ELF-1 (cell line): ENCODE data around the gene BRD1.
"Not testable (repeated sequence)": the region's sequence is repeated elsewhere in the genome, so short reads cannot be mapped to it uniquely, and the experiment has no call there.

Experiments used
- DNase-seq: peaks from one replicate; pipeline ENCODE4 v3.0.0-alpha.2; 2016; ENCODE audit warnings: low read depth, low spot score

Gene BRD1

DNA sequence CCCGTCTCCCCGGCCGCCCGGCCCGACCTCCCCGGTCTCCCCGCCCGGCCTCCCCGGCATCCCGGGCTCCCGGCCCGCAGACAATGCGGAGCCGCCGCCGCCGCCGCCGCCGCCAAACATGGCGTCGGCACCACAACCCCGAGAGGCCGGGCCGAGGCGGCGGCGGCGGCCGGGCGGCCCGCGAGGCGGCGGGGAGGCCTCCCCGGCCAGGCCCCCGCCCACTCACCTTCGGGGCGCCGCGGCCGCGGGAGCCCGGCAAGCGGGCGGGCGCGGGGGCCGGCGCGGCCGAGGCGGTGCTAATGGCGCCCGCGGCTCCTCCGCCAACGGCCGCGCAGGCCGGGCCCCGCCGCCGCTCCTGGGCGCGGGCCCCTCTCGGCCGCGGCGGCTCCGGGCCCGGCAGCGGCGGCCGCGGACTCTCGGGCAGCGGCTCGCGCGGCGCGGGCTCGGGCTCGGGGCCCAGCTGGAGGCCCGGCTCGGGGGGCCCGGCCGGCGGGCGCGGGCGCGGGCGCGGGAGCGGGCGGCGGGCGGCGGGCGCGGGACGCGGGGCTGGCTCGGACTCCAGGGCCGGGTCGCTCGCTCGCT is 311 bp downstream of the BRD1 start:
- no peak for DNase-seq

DNA sequence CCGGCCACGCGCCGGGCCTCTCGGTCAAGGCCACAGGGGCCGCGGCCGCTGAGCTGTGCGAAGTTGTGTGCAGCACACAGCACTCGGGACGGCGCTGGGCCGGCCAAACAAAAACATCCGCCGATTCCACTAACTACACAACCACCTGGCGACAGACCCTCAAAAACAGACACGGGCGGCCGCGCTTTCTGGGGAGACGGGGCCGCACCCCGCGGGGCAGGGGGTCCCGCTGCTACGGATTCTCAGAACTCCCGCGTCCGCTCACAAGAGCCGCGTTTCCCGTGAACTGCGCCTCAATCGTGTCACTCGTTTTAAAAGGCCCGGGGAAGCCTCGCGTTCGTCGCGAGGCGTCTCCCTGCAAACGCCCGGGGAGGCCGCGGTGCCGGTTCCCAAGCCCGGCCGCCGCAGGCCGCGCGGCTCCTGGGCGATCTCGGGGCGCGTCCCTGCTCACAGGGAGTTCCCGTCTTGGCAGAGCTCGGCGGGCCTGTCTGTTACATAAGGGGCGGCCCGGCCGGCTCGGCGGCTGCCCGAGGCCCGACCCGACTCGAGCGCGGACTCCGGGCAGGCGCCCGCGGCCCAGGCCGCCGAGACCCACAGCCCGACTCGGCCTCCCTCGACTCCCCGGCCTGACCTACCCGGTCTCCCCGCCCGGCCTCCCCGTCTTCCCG is 936 bp downstream of the BRD1 start:
- DNase-seq, result no peak

DNA sequence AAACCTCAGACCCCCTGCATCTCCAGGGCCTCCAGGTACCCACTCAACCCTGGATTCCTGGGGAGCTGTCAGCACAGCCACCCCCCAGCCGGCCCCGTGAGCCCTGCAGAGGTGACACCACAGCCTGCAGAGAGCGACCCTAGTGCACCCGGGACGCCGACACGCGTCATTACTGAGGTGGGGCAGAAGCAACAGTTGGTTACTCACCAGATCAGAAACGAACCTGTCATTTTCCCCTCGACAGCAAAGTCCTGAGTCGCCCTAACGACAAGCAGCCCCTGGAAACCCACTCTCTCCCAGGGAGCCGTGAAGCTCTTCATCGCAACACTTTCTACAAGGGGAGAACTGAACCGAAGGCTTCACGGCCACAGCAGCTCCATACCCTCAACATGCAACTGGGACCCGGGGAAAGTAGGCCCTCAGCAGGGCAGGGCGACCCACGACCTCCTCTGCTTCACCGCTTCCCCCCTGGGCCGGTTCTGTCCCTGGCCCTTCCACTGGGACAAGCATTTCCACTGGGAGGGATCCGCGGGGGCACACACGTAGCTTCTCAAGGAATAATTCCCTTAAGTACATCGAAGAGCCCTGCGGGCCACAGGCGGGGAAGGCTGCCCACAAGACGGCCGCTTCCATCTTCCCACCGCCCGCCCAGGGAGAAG is 1.6 kb downstream of the BRD1 start:
- DNase-seq, result no peak

DNA sequence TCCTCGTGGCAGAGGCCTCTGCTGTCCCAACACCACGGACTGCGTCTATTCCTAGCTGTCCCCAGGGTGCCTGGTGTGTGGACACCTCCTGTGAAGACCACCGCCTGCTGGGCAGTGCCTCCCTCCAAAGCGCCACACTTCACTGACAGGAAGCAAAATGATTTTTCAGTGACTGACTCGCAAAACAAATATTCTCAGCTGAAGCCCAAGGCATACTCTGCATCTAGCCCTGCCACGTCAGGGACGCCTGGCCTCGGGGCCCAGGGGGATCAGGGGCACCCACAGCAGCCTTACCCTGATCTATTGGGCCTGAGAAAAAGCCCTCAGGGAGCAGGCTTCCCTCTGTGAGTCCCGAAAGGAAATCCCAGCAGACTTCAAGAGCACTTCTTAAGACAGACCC is 2.2 kb downstream of the BRD1 start:
- no peak for DNase-seq

DNA sequence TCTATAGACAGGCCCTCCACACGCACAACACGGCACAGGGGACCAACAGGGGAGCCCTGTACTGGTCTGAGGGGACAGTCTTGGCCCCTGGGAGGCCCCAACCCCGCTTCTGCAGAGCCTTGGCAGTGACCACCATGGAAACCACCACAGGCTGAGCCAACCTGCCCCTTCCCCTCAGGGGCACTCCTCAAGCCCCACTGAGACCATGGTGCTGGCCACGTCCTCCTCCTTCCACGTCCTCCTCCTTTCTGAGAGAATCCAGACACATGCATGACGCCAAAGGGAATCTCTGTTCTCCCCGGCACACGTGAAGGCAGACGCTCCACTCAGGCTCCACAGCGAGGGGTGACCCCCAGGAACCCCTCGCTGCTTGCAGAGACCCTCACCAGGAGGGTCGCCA is 2.7 kb downstream of the BRD1 start:
- no peak for DNase-seq

DNA sequence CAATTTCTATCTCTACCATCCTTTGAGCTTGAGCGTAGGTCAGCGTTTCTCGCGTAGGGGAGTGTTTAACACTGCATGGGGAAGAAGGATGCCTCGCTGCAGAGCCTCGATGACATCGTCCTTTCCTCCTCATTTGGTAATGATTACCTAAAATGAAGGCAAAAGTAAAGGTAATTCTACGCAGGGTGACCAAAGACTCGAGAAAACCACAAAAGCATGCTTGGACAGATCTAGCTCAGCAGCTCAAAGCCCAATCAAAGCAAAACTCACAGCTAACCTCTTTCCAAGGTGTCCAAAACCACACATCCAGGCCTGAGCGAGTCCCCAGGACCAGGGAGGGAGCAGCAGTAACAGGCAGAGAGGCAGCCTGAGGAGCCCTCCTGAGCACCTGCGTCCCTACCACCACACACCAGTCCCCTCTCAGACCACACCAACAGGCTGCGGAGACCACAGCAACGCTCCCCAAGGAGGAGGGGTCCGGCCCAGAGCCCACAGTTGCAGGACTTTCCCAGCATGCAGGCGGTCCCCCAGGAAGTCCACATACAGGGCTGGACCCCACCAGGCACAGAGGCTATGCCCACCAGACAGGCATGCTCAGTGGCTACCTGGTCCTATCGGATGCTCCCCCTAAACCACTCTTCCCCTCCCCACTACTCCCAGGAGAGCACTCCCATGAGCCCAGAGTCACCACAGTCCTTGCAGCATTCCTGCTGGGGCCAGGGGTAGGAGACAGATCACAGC is 3.3 kb downstream of the BRD1 start:
- no peak for DNase-seq

DNA sequence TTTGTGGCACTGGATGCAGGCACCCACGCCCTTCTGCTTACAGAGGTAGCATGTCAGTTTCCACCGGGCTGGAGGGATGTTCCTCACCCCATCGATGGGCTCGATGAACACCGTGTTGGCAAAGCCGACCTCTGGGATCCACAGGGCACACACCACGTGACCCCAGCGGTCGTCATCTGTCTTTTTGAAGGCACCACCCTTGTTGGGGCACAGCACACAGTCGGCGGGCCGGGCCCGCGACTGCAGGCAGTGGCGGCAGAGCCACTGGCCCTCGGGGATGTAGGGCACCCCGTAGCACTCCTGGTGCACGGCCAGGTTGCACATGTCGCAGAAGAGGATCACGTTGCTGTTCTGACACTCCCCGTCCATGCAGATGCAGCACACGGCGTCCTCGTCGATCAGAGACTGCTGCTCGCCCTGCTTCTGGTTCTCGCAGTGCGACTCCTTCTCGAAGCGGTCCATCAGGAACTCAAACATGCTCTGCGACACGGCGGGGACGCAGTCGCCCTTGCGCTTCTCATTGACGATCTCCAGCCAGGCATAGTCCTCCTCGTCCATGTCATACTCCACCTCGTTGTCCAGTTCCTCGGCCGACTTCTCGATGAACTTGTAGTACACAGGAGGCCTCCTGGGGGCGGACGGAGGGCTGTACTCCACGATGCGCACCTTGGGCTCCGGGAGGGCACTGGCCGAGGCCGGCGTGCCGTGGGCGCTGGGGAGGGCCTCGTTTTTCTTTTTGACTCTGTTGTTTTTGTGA is 4.2 kb downstream of the BRD1 start:
- DNase-seq, result no peak

DNA sequence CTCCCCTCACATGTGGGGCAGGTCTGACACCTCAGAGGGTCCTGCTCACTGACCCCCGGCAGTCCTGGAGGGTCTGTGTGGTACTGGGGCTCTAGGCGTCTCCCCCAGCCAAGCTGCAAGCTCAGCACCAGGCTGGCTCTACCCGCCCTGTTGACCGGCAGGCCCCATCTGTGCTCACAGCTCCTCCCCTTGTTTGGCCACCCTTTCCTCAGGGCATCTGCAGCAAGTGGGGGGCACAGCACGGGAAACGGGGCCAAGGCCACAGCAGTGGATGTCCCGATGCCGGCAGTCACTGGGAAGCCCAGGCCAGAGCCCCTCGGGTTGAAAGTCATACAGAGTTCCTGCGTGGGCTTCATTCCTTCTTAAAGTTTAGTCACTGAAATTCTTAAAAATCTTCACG is 5.9 kb downstream of the BRD1 start:
- DNase-seq, result not testable (repeated sequence)

DNA sequence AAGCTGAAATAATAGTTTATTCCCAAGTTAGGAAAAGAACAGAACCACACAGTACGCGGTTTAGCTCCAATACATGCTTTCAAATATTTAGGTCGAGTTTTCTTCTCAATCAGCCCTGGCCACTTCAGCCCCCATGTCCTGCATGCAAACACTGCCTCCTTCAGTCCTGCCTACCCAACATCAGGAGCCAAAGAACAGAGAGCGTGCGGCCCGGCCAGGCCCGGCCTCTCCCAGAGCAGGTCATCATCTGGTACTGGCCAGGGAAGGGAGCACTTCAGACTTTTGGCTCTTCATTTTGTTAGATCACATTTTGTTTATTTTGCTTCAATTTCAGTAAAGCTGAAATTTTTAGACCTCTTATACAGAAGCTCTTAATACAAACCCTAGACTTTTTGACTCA is 6.7 kb downstream of the BRD1 start:
- no peak for DNase-seq

DNA sequence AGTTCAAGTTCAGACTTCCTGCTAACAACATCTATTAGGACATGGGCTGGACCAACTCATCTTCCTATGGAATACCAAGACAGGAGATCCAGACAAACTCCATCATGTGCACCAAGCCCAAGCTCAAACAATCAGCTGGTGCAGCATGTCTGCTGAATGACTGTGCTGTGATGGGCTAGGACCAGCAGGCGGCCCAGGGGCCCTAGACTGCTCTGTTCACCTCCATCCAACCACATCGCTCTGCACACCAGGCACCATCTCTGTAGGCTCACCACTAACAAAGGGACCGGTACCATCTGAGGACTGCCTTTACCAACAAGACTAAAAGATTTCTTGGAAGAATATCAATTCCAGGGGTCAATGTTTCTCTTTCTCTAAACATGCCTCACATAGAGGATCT is 10.3 kb downstream of the BRD1 start:
- DNase-seq, result no peak

DNA sequence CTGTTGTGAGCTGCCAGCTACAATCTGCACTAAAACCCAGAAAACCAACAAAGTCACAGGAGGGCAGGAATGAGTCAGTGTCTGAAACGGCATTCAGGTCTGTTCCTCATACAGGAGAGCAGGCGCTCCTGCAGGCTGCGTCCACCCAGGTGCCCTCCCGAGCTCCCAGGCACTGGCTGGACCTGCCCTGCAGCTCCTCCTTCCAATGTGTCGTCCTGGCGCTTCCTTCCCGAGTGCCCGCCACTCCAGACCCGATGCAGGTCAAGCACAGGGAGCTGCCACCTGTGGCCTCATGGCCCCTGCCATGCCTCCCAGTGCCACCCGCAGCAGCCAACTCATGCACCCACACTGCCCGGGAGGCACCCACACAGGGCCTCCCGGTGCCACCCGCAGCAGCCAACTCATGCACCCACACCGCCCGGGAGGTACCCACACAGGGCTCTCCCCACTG is 12.0 kb downstream of the BRD1 start:
- DNase-seq, result no peak

DNA sequence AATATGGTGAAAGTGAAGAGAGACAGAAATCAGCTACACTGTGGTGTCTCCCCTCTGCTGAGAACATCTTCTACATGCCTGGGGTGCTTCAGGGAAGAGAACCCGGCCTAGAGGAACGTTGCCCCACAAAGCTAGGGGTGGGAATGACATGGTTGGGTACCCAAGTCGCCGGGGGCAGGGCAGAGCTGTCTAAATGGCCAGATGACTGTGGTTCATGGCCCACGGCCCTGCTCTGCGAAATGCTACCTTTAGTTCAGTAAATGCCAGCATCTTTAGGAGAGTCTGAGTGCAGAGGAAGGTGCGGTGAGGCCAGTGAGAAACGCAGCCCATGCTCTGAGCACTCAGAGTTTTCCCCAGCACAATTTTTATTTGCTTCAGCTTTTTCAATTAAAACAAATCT is 12.8 kb downstream of the BRD1 start:
- DNase-seq, result no peak

DNA sequence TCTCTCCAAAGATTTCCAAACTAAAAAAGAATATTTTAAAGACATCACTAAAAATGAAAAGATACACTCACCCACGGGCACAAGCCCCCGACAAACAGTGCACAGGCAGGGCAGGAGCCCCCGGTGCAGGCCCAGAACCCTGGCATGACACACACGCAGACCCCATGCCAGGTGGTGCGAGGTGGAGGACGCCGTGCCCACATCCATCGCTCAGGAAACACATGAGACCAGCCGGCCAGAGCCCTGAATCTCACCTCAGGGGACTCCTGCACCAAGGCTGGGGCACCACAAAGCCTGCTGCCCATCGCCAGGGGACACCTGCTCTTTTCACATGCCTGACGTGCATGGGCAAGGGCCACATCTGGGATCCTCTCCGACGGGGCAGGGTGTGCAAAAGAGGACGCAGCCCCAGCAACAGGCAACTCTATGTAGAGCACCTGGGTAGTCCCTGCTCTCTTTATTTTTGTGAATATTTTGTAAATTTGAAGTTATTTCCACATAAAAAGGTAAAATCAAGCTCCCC is 13.4 kb downstream of the BRD1 start:
- no peak for DNase-seq

DNA sequence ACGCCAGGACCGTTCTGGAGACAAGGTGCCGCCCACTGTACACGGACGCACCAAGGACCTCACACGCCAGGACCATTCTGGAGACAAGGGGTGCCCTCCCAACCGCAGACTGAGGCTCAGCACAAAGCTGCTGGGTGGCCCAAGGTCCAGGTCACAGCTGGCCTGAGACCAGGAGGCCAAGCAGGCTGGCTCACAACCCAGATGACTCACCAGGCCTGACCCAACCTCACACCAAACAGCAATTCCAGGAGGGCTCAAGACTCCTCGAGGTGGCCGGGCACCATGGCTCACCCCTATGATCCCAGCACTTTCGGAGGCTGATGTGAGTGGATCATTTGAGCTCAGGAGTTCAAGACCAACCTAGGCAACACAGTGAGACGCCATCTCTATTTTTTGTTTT is 14.8 kb downstream of the BRD1 start:
- no peak for DNase-seq

DNA sequence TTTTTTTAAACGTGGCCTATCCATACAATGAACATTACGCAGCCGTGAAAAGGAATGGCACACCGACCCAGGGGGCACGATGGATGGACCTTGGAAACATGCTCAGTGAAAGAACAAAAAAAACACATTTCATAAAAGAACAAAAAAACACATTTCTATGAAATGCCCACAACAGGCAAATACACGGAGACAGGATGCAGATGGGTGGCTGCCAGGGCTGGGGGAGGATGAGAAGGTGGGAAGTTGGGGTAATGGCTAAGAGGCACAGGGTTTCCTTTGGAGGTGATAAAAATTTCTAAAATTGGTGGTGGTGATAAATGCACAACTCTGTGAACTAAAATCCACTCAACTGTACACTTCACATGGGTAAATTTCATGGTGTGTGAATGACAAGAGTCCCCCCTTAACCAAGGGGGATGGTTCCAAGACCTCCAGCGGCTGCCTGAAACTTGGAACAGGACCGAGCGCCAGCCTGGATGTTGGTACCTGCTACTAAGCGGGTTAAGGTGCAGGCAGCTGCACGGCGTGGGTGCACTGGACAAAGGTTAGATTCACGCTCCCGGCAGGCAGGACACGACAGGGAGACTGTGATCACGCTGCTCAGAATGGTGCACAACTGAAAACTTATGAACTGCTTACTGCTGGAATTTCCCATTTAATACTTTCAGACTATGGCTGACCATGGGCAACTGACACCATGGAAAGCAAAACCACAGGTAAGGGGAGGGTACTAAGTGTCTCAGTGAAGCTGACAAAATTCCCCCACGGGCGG is 16.5 kb downstream of the BRD1 start:
- no peak for DNase-seq

DNA sequence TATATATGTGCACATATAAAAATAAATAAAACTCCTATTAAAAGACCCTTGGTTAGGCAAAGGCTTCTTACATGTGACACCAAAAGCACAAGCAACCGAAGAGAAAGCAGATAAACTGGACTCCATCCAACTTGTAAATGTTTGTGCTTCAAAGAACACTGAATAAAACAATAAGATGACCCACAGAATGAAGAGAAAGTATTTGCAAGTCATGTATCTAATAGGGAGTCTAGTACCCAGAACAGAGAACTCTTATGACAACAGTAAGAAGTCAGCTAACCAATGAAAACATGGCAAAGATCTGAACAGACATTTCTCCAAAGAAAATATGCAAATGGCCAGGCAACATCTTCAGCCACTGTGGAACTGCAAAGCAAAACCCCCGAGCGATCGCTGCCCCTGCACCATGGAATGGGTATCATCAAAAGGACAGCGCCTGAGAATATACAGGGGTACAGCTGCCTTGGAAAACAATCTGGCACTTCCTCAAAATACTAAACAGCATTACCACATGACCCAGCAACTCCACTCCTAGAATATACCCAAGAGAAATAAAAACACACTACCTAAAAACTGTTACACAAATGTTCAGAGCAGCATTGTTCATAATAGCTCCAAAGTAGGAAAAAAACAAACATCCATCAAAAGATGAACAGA is 17.2 kb downstream of the BRD1 start:
- no peak for DNase-seq

DNA sequence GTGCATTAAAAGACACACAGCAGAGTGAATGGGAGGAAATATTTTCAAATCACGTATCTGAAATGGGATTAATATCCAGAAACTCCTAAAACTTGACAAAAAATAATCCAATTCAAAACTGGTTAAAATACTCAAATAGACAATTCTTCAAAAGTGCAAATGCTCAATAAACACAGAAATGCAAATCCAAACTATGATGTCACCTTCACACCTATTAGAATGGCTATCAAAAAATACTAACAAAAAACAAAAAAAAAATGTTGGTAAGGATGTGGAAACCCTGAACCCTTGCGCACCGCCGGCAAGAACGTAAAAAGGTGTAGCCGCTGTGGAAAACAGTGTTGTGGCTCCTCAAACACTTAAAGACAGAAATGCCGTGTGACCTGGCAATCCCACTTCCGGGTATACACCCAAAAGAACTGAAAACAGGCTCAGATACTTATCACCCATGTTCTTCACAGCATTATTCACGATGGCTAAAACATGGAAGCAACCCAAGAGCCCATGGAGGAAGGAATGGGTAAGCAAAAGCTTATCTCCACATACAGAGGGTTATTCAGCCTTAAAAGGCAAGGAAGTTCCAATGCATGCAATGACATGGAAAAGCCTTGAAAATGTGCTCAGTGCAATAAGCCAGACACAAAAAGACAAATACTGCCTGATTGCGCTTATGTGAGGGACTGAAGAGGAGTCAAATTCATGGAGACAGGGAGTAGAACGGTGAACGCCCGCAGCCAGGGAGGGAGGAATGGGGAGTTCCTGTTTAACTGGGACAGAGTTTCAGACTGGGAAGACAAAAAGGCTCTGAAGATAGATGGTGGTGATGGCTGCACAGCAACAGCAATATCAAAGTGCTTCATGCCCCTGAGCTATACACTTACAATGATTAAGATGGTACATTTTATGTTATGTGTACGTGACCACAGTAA is 19.6 kb downstream of the BRD1 start:
- DNase-seq, result no peak

DNA sequence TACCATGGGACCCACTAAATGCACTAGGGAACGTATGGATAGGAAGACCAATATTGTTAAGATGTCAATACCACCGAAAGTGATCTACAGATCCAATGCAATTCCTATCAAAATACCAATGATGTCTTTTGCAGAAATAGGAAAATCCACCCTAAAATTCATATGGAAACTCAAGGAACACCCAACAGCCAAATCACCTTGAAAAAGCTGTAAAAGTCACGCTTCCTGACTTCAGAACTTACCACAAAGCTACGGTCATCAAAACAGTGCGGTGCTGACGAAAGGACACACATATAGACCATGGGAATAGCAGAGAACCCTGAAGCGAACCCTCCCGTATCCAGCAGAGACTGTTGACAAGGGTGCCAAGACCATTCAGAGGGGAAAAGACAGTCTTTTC is 20.5 kb downstream of the BRD1 start:
- no peak for DNase-seq

DNA sequence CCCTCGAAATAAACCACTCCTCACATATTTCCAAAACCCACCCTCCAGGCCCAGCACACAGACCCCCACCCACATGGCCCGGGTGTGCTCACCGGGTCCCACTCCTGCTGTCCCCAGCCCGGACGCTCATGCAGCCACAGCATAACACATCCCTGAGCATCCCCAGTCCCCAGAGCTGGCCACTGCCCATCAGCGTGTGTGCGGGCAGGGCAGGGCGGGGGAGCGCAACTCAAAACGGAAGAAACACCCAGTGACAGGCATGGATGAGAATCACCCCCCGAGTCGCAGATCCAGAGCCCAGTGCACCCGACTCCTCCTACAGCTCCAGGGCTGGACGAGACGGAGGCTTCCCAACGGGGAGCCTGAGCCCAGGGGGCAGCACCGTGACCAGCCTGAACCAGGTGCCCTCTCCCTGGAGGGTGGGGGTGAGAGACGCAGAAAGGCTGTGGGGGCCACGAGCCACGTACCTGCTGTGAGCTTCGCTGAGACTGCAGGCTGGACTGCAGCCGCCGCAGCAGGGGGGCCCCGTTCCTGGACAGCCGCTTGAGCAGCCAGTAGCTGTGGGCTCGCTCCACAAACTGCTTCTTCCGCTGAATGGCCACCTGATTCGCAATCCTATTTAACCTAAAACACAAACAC is 23.8 kb downstream of the BRD1 start:
- DNase-seq, result no peak
